GM12865 (cell line): Measurements from ENCODE around the gene BTBD18.

Experiments used
- DNase-seq: peaks from one replicate; pipeline ENCODE4 v3.0.0; 2010; ENCODE audit warnings: low read depth
- H3K4me3 ChIP-seq: 2 replicates; pipeline ENCODE4 v1.5.1; 2011; ENCODE audit warnings: mild to moderate bottlenecking, low read depth, low read length, control low read depth
- TF ChIP-seq, protein P1 (sequence below): IDR thresholded peaks from 2 replicates; pipeline ENCODE4 v1.5.1; 2011; ENCODE audit warnings: low read length, control low read depth, low read depth, inconsistent platforms; ENCODE audit not compliant: insufficient read depth; ENCODE audit errors: missing control alignments

BTBD18 gene

DNA sequence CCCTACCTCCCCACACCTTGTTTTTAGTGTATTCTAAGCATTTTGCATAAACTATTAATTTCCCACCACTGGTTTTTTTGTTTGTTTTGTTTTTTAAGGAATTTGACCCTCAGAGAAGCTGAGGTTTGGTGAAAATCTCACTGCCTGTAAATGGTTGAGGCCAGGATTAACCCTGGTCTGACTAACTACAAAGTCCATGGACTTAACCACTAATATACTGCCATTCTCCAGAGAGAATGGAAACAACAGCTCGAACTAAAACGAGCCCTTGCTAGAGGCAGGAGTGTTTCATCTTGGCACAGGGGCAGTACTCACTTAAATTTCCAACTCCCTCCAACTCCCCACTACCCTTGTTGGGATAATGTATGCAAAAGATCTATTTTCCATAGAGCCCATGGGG is 12.9 kb upstream of the BTBD18 start:
- H3K4me3 ChIP-seq, result peak overlapping the region; percentile 1
- DNase-seq, result no peak
- TF ChIP-seq, protein P1, sequence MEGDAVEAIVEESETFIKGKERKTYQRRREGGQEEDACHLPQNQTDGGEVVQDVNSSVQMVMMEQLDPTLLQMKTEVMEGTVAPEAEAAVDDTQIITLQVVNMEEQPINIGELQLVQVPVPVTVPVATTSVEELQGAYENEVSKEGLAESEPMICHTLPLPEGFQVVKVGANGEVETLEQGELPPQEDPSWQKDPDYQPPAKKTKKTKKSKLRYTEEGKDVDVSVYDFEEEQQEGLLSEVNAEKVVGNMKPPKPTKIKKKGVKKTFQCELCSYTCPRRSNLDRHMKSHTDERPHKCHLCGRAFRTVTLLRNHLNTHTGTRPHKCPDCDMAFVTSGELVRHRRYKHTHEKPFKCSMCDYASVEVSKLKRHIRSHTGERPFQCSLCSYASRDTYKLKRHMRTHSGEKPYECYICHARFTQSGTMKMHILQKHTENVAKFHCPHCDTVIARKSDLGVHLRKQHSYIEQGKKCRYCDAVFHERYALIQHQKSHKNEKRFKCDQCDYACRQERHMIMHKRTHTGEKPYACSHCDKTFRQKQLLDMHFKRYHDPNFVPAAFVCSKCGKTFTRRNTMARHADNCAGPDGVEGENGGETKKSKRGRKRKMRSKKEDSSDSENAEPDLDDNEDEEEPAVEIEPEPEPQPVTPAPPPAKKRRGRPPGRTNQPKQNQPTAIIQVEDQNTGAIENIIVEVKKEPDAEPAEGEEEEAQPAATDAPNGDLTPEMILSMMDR, result no peak

DNA sequence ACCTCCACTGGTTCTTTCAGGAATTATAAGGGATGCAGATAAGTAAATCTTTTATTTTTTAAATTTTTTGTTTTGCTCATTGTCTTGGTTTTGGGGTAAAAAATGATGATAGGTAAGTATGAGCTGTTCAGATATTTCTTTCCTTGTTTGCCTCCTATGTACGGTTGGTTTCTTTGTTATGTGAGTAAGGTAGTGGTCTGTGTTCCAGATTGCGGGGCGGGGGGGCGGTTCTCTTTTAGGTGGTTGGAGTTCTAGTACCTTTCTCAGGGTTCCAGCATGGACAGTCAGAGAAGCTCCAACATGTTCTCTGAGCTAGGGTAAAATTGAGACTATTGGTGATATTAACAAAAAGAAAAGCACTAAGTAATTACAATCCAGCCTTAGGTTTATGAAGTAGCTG is 12.4 kb upstream of the BTBD18 start:
- peak overlapping the region; percentile 94 for H3K4me3 ChIP-seq
- DNase-seq, result no peak
- TF ChIP-seq, protein P1, result no peak

DNA sequence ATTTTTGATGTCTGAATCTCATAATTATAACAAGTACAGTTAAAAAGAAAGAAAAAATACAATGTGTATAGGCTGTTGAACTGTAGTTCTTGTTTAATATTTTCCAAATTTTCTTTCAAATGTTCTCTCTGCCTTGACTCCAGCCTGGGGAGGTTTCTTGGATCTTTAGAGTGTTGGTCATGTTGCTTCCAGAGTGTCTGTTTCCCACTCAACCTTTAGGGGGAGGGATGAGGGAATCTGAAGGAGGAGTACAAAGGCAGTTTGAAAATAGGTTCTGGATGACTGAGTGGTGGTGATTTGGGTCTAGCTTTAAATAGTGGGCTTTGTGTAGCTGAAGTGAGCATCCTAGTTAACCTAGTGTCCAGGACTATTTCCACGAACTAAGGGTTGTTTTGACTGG is 11.9 kb upstream of the BTBD18 start:
- TF ChIP-seq, protein P1, result no peak
- DNase-seq, result no peak
- H3K4me3 ChIP-seq, result peak overlapping the region; percentile 94

DNA sequence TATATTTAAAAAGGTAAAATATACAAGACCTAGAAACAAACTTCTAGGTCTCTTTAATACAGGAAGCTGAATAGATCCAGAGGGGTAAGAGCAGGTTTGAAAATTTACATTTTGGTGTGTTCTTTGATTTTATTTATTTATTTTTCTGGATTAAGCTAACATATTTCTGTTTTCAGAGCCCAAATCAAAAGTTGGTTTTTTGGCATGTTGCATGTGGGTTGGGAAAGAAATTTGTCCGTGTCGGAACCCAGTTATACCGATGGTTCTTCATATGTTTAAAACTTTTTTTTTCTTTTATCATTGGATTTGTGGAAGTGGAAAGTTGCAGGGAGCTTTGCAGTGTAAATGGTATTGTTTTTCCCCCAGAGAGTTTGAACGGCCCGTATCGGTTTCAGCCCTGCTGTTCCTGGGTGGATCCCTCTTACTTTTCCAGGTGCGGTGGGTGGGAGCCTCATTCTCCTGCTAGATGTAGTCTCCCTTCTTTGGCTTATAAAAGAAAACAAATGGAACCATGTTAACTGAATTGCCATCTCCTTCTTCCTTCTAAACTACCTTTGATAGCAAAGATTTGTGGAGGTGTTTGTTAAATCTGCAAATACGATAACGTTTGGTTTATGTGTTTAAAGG is 10.7 kb upstream of the BTBD18 start:
- no peak for DNase-seq
- peak overlapping the region; percentile 94 for H3K4me3 ChIP-seq
- TF ChIP-seq, protein P1, result no peak

DNA sequence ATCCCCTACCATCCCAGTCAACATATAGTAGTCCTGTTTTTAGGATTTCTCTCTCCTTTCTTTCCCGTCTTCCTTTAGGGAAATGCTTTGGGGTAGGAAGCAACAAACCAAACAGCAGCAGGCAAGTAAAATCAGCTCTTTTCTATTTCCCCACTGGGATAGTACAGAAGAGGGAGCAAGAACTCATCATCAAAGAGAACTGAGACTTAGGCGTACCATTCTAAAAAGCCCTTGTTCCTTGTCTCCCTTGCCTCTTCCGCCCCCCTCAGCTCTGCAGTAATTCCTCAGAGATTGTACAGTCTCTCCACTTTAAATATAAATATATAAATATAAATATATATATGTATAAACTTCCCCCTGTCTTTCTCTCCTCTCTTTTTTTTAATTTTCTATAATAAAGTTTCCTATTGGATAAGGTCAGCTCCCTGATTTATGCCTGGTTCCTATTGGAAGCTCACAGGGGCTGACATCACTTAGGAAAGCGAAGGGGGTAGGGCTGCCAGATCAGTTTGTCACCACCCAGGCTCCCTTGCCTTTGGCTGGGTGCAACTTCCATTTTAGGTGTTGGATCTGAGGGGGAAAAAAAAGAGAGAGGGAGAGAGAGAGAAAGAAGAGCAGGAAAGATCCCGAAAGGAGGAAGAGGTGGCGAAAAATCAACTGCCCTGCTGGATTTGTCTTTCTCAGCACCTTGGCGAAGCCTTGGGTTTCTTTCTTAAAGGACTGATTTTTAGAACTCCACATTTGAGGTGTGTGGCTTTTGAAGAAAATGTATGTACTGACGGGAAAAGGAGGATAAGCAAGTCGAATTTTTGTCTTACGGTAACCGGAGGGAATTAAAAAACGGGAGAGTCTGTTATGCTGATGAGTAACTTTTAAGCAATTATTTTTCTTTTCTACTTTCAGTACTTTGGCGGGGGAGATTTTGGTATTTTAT is 9.9 kb upstream of the BTBD18 start, which contains the start of gene CTNND1:
CTNND1 (plus strand) TSS at position 502 of the 934 bp plus-strand sequence. CDS start 29,677 bp downstream, outside the sequence.
- peak within 1 kb of the TSS; percentile 94 for H3K4me3 ChIP-seq
- TF ChIP-seq, protein P1, result no peak
- peak; percentile 93 for DNase-seq

DNA sequence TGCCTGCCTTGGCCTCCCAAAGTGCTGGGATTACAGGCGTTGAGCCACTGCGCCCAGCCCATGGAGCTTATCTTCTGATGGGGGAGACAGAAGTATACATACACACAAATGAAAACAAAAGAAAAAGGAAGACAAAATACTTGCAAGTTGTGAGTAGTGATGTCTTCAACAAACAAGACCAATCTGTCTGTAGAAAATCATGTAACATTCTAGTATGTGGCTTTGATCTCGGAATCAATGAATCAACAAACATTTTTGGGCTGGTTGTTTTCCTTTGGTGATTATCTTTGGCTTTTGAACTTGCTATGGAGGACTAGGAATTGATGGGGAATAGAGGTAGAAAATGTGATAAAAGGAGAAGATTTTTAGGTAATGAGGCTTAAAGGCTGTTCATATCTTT is 6.6 kb upstream of the BTBD18 start:
- H3K4me3 ChIP-seq, result no peak overlapping the region
- TF ChIP-seq, protein P1, result no peak
- no peak for DNase-seq
